Fibroblast of mammary gland (primary cell): ENCODE data around the gene ECEL1.

Source experiments
- DNase-seq: peaks from one replicate; pipeline ENCODE4 v3.0.0-alpha.2; 2010; ENCODE audit warnings: low read depth
- H3K4me3 ChIP-seq: 2 replicates; pipeline ENCODE4 v1.5.1; 2011; ENCODE audit warnings: low read depth, mild to moderate bottlenecking, low read length, moderate library complexity; ENCODE audit not compliant: control insufficient read depth
- TF ChIP-seq, protein P1 (sequence below): conservative IDR thresholded peaks from 2 replicates; pipeline ENCODE4 v1.5.1; 2011; ENCODE audit warnings: low read depth, low read length, inconsistent platforms; ENCODE audit not compliant: control insufficient read depth, insufficient read depth

ECEL1 gene

DNA sequence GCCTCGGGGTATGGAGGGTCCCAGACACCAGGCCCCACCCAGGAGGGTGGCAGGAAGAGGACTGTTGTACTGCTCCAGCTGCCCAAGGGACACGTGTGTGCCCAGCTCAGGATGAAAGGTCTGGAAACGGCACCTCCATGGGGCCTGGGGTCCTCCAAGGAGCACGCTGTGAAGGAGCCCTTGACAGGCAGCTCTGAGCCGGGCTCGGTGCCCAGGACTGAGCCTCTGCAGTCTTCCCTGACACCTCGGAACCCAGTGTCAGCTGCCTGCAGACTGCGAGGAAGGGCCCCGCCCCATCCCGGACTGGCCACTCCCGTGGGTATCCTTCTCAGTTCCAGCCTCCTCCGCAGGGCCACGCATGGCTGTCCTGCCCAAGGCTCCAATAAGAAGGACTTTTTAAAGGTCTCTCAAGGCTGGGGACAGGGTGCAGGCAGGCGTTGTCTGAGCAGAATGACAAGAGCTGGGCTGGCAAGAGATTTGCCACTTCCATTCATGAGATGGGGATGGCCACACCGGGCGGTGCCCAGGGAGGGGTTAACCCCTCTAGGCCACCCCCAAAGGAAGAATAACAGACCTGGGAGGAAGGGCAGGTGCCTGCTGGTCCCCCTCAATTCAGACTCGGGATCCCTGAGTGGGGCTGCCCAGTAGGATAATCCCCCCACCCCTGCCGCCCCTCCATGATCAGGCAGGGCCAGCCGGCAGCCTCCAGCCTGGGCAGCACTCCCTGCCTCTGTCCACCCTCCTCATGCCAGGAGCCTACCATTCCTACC lies 8.9 kb downstream of the ECEL1 start:
- TF ChIP-seq, protein P1, sequence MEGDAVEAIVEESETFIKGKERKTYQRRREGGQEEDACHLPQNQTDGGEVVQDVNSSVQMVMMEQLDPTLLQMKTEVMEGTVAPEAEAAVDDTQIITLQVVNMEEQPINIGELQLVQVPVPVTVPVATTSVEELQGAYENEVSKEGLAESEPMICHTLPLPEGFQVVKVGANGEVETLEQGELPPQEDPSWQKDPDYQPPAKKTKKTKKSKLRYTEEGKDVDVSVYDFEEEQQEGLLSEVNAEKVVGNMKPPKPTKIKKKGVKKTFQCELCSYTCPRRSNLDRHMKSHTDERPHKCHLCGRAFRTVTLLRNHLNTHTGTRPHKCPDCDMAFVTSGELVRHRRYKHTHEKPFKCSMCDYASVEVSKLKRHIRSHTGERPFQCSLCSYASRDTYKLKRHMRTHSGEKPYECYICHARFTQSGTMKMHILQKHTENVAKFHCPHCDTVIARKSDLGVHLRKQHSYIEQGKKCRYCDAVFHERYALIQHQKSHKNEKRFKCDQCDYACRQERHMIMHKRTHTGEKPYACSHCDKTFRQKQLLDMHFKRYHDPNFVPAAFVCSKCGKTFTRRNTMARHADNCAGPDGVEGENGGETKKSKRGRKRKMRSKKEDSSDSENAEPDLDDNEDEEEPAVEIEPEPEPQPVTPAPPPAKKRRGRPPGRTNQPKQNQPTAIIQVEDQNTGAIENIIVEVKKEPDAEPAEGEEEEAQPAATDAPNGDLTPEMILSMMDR = no peak

DNA sequence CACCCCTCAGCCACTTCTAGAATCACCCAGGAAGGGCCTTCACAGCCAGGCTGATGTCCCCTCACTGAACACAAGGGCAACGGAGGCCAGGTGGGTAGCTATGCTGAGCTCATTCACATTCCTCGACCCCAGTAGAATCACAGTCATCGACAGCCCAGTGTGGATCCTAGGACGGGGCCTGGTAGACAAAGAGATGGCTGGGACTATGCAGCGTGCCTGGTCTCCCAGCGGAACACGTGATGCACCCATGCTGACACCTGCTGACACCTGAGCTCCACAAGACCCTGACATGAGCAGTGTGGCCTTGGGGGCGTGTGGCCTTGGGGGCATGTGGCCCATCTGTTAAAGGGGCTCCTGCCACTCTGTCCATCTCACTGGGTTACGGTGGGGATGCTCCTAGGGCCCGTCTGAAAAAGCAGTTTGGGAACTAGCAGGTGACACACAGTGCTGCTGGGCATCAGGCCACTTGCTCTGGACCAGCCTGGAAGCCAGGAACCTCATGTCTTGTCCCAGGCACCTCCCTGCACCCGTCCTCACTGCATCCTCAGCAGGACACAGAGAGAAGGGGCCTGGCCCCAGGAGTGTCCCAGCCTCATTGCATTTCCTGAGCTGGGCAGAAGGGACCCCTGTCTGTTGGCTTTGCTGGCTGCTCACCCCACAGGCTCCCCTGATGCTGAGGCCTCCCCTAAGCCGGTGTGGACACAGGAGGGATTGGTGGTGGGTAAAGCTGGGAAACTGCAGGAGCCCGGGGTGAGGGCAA lies 9.7 kb downstream of the ECEL1 start:
- DNase-seq = no peak

More for the DNA sequence above, 8.9 kb downstream of the ECEL1 start:
- DNase-seq = no peak
- no peak overlapping the region for H3K4me3 ChIP-seq

DNA sequence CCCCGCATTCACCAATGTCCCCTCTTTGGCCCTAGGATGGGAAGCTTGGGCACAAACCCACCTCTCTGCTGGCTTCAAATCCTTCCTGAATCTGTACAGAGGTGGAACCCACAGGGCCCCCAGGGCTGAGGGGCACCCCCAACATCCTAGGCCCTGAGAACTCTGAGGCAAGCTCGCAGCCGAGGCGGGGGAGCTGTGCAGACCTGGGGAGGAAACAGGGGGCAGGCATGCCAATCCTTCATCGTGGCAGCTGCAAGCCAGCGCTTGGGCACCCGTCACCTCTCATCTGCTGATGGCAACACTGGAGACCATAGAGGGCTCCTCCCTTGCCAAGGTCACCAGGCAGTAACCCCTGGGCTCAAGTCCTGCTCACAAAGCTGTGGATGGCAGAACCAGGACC lies 10.8 kb downstream of the ECEL1 start:
- TF ChIP-seq, protein P1 = no peak
- no peak overlapping the region for H3K4me3 ChIP-seq
- DNase-seq = no peak

More for the DNA sequence above, 9.7 kb downstream of the ECEL1 start:
- no peak overlapping the region for H3K4me3 ChIP-seq
- TF ChIP-seq, protein P1 = no peak

DNA sequence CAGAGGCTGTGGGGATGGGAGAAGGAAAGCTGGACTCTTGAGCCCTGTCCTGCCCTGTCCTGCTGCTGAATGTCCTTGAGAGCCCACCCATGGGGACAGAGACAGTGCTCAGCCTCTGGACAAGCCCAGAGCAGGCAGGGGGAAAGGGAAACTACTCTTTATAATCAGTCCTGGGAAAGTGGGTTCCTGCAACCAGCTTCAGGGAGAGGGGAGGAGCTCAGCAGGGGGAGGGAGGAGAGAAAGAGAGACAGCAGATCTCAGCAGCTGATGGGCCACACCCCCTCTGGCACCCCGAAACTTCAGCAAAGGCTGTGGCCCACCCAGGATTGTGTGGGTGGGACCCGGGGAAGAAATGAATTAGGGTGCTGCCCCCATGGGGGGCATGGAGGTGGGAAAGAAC lies 11.6 kb downstream of the ECEL1 start:
- H3K4me3 ChIP-seq = no peak overlapping the region
- TF ChIP-seq, protein P1 = no peak
- DNase-seq = no peak

DNA sequence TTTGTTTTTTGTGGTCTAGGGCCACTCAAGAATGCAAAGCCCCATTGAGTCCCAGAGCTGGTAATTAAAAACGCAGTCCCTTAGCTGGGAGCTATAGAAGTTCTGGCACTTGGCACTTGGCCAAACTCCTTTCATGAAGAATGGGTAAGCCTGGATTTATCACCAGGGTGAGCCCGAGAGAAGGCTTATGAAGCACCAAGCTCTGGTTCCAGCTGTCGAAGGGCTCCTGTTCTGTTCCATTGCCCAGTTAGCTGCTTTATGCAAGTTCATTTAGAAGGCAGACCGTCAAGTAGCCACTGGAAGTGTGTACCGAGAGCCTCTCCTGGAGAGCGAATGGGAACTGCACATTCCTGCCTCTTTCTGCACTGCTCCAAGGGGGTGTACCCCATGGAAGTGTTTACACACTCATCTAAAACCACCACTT lies 14.2 kb downstream of the ECEL1 start:
- DNase-seq = peak; percentile 3
- TF ChIP-seq, protein P1 = no peak
- no peak overlapping the region for H3K4me3 ChIP-seq

DNA sequence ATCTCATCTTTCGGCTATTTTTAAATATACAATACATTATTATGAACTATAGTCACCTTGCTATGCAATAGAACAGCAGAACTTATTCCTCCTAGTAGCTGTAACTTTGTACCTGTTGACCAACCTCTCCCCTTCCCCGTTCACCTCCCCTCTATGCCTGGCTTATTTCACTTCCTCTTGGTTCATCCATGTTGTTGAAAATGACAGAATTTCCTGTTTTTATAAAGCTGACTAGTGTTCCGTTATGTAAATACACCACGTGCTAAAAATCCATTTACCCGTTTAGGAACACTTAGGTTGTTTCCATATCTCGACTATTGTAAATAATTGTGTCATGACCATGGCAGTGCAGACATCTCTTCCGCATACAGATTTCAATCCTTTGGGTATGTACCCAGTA lies 21.4 kb downstream of the ECEL1 start:
- DNase-seq = no peak
- H3K4me3 ChIP-seq = no peak overlapping the region
- TF ChIP-seq, protein P1 = no peak
